ENCODE measurements around the gene IQCE.
A peak's percentile ranks its signal among the peaks of the same experiment; 100 is the strongest.

The IQCE gene

DNA sequence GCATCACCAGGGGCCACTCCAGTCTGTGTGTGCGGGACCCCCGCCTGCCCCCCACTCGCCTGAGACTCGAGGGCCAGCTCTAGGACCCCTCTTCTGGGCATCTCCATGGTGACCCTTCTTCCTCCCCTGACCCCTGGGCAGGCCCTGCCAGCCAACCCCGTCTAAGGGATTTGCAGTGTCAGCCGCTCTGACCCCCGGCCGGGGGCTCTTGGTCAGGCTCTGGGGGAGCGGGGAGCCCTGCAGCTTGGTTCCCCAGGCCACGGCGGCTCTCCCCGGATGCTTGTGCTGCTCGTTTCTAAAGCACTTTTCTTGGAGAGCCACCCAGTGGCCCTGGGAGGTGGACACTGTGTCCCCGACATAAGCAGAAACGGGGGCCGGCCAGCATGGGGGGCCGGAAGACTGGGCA is 78.3 kb downstream of the IQCE start:
- no peaks in the 10 kb centered on the region for H3K27me3 ChIP-seq (ENCODE audit: control insufficient read depth, insufficient read depth, low read length, poor library complexity, severe bottlenecking)
- H3K4me1 ChIP-seq (ENCODE audit: control insufficient read depth, insufficient read depth, low read length): peaks cover 46% of the 10 kb centered on the region
- H3K4me3 ChIP-seq (ENCODE audit: insufficient read depth, low read depth, low read length): no peak overlapping the region
- 93 to 94% methylated on average over 17 of the region's 17 CpGs for WGBS, 2 experiments
- H3K9me3 ChIP-seq (ENCODE audit: control insufficient read depth, low read length): no peaks in the 10 kb centered on the region
- H3K36me3 ChIP-seq (ENCODE audit: control insufficient read depth, insufficient read depth, low read length): peaks cover 4% of the 10 kb centered on the region
- no peak overlapping the region for H3K27ac ChIP-seq (ENCODE audit: insufficient read depth, low read depth, low read length, poor library complexity, severe bottlenecking)

DNA sequence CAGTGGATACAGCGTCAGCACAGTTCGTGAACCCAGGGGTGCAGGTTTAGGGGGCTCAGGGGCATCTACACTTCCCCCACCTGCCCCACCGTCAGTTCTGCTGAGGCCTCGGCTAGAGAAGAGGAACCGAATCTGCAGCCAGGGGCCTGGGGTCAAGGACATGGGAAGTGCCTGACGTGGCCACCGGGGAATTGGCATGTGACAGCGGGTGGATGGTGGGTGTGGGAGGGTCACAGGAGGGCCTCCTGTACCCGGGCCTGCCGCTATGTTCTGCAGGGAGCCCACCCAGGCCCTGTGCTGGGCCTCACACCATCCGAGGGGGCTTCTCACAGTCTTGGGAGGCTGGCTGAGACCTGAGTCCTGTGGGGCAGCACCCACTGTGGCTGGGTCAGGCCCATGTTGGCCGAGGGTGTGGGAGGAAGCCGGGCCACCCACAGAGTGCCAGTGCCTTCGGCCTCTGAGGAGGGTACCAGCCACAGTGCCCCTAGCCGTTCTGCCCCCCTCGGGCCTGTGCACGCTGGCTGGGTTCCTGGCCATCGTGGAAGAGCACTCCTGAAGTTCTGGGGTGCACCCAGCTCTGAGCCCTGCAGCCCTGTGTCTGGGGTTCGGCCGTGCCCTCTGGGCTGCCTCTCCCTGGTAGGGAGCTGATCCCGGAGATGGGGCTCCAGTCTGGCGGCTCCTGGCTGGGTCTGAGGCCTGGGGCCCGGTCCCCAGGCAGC is 78.9 kb downstream of the IQCE start:
- no peak overlapping the region for H3K27ac ChIP-seq (ENCODE audit: insufficient read depth, low read depth, low read length, poor library complexity, severe bottlenecking)
- H3K4me1 ChIP-seq (ENCODE audit: control insufficient read depth, insufficient read depth, low read length): peaks cover 48% of the 10 kb centered on the region
- H3K4me3 ChIP-seq (ENCODE audit: insufficient read depth, low read depth, low read length): no peak overlapping the region
- H3K27me3 ChIP-seq (ENCODE audit: control insufficient read depth, insufficient read depth, low read length, poor library complexity, severe bottlenecking): no peaks in the 10 kb centered on the region
- peaks cover 4% of the 10 kb centered on the region for H3K36me3 ChIP-seq (ENCODE audit: control insufficient read depth, insufficient read depth, low read length)
- WGBS, 2 experiments: 90 to 91% methylated on average over 23 of the region's 23 CpGs
- no peaks in the 10 kb centered on the region for H3K9me3 ChIP-seq (ENCODE audit: control insufficient read depth, low read length)

DNA sequence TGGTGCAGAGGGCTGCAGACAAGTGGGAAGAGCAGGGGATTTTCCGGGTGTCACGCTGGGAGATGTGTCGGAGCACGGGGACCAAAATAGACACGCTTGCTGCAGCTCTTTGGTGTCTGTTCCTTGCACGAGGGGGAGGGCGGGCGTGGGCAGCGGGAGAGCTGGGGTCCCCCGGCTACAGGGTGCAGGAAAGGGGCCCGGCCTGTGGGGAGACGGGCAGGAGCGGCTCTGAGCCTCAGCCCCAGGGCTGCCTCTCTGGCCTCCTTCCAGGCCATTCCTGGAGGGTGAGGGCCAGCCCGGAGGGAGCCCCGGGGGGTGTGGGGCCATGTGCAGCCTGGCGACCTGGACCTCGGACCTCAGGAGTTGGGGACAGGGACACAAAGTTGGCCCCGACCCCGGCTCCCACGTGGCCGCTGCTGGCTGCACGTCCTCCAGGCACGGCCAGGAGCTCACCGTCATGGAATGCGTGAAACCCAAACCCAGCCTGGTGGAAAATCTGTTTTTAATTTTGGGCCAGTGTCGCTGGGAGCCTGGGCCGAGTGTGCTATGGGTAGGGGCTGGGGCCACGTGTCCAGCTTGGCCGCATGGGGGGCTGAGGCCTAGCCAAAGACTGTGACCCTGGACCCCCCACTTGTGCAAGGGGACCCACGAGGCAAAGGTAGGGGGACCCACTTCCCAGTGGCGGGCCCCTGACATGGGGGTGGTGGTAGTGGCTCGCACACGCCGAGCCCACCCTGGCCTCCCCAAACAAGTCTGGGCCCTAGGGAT is 79.6 kb downstream of the IQCE start:
- no peaks in the 10 kb centered on the region for H3K9me3 ChIP-seq (ENCODE audit: control insufficient read depth, low read length)
- peaks cover 4% of the 10 kb centered on the region for H3K36me3 ChIP-seq (ENCODE audit: control insufficient read depth, insufficient read depth, low read length)
- no peak overlapping the region for H3K4me3 ChIP-seq (ENCODE audit: insufficient read depth, low read depth, low read length)
- H3K4me1 ChIP-seq (ENCODE audit: control insufficient read depth, insufficient read depth, low read length): peaks cover 48% of the 10 kb centered on the region
- no peaks in the 10 kb centered on the region for H3K27me3 ChIP-seq (ENCODE audit: control insufficient read depth, insufficient read depth, low read length, poor library complexity, severe bottlenecking)
- no peak overlapping the region for H3K27ac ChIP-seq (ENCODE audit: insufficient read depth, low read depth, low read length, poor library complexity, severe bottlenecking)
- 92% methylated on average over 34 of the region's 34 CpGs for WGBS, 2 experiments

DNA sequence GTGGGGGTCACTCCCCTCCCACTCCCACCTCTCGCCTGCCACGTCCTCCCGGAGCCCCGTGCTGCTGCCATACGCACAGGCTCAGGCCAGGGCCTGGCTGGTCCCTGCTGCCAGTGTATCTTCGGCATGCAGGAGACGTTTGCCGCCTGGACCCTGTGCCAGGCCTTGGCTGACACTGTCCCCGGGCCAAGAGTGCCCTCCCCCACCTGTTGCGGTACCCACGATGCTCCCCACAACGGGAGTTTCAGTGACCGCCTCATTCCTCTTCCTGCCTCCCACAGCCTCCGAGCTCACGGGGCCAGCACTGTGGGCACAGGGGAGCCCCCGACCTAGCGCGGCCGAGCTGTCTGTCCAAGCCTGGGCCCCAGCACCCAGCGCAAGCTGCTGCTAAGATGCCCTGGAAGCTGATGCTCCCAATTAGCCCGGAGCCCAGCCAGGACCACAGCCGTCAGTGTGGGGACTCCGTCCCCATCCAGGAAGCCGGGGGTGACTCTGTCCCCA is 80.5 kb downstream of the IQCE start:
- Histone ChIP-seq H3K4me1 (ENCODE audit: control insufficient read depth, insufficient read depth, low read length) (peaks cover 46% of the 10 kb centered on the region), H3K27ac (ENCODE audit: insufficient read depth, low read depth, low read length, poor library complexity, severe bottlenecking) (no peak overlapping the region), H3K9me3 (ENCODE audit: control insufficient read depth, low read length) (no peaks in the 10 kb centered on the region), H3K27me3 (ENCODE audit: control insufficient read depth, insufficient read depth, low read length, poor library complexity, severe bottlenecking) (no peaks in the 10 kb centered on the region), H3K36me3 (ENCODE audit: control insufficient read depth, insufficient read depth, low read length) (peaks cover 4% of the 10 kb centered on the region), H3K4me3 (ENCODE audit: insufficient read depth, low read depth, low read length) (no peak overlapping the region)
- 91 to 93% methylated on average over 24 of the region's 24 CpGs for WGBS, 2 experiments

DNA sequence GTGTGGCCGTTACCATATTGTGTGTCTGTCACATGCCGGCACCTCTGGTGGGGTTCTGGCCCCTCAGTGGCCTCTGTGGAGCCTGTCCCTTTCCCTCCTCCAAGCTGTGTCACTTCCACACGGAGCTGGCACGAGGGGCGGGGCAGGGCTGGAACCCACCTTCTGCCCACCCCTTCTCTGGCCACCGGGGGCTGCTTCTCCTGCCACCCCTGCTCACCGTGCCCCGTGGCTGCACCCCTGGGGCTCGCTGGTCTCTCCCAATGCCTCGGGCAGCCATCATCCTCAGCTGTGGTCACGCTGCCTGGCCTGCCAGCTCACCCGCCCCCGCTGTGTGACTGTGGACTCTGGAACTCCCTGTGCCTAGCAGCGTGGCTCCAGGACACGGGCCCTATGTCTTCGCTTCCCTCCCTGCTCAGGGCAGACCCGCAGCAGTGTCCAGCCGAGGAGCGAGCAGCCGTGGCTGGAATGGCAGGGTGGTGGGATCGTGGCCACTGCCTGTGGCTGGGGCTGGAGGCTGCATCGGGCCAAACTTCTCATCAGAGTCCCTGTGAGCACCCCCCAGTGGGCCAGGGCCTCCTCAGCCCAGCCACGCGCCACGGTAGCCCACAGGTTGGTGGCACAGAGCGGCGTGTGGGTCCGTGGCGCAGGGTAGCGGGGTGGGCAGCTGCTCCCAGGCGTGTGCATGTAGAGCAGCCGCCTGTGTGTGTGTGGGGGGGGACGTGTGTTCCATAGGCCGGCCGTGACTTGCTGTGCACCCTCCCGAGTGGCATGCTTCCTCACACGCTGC is 81.1 kb downstream of the IQCE start:
- H3K27ac ChIP-seq (ENCODE audit: insufficient read depth, low read depth, low read length, poor library complexity, severe bottlenecking): no peak overlapping the region
- H3K4me1 ChIP-seq (ENCODE audit: control insufficient read depth, insufficient read depth, low read length): peaks cover 50% of the 10 kb centered on the region
- WGBS, 2 experiments: 92 to 93% methylated on average over 37 of the region's 37 CpGs

DNA sequence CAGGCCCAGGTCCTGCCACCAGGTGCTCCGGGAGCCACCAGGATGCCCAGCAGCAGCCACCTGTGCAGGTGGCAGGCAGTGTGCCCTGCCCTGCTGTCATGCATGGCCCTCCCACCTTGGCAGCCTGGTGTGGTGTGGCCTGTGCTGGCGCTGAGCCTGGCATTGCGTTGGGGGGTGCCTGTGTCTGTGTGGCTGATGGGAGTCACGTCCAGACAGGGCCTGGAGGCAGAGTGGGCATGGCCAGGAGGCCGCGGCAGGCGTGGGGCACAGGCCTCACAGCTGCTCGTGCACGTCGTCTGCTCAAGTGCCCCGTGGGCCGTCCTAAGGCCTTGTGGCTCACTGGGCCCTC is 81.7 kb downstream of the IQCE start:
- H3K27ac ChIP-seq (ENCODE audit: insufficient read depth, low read depth, low read length, poor library complexity, severe bottlenecking): peak overlapping the region; percentile 93
- 90 to 92% methylated on average over 12 of the region's 12 CpGs for WGBS, 2 experiments

More for the DNA sequence above, 81.1 kb downstream of the IQCE start:
- no peak overlapping the region for H3K4me3 ChIP-seq (ENCODE audit: insufficient read depth, low read depth, low read length)
- H3K36me3 ChIP-seq (ENCODE audit: control insufficient read depth, insufficient read depth, low read length): peaks cover 4% of the 10 kb centered on the region
- no peaks in the 10 kb centered on the region for H3K9me3 ChIP-seq (ENCODE audit: control insufficient read depth, low read length)
- H3K27me3 ChIP-seq (ENCODE audit: control insufficient read depth, insufficient read depth, low read length, poor library complexity, severe bottlenecking): no peaks in the 10 kb centered on the region

DNA sequence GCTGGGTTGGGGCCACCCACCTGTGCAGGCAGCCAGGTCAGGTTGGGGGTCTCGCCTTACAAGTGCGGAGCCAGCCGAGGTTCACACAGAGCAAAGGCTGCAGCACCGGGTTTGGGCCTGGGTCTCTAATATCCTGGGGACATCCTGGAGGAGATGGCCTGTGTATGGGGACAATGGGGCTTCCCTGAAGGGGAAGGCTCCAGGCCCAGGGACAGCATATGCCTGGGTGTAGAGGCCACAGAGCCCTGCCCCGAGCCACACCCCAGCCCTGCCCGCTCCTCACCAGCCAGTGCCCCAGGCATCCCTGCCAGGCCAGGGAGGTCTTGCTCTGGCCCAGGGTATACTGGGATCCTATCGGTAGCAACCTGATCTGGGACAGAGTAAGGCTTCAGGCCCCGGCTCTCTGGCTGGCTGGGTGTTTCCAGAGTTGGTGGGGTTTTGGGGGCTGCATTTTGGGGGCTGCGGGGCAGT is 82.1 kb downstream of the IQCE start:
- Histone ChIP-seq H3K4me1 (ENCODE audit: control insufficient read depth, insufficient read depth, low read length) (peaks cover 57% of the 10 kb centered on the region), H3K9me3 (ENCODE audit: control insufficient read depth, low read length) (no peaks in the 10 kb centered on the region), H3K36me3 (ENCODE audit: control insufficient read depth, insufficient read depth, low read length) (no peaks in the 10 kb centered on the region), H3K27ac (ENCODE audit: insufficient read depth, low read depth, low read length, poor library complexity, severe bottlenecking) (peak overlapping the region; percentile 93), H3K27me3 (ENCODE audit: control insufficient read depth, insufficient read depth, low read length, poor library complexity, severe bottlenecking) (no peaks in the 10 kb centered on the region), H3K4me3 (ENCODE audit: insufficient read depth, low read depth, low read length) (no peak overlapping the region)
- WGBS, 2 experiments: 67 to 71% methylated on average over 9 of the region's 9 CpGs

More for the DNA sequence above, 81.7 kb downstream of the IQCE start:
- no peaks in the 10 kb centered on the region for H3K9me3 ChIP-seq (ENCODE audit: control insufficient read depth, low read length)
- H3K4me1 ChIP-seq (ENCODE audit: control insufficient read depth, insufficient read depth, low read length): peaks cover 56% of the 10 kb centered on the region
- no peak overlapping the region for H3K4me3 ChIP-seq (ENCODE audit: insufficient read depth, low read depth, low read length)
- H3K27me3 ChIP-seq (ENCODE audit: control insufficient read depth, insufficient read depth, low read length, poor library complexity, severe bottlenecking): no peaks in the 10 kb centered on the region
- peaks cover 2% of the 10 kb centered on the region for H3K36me3 ChIP-seq (ENCODE audit: control insufficient read depth, insufficient read depth, low read length)

DNA sequence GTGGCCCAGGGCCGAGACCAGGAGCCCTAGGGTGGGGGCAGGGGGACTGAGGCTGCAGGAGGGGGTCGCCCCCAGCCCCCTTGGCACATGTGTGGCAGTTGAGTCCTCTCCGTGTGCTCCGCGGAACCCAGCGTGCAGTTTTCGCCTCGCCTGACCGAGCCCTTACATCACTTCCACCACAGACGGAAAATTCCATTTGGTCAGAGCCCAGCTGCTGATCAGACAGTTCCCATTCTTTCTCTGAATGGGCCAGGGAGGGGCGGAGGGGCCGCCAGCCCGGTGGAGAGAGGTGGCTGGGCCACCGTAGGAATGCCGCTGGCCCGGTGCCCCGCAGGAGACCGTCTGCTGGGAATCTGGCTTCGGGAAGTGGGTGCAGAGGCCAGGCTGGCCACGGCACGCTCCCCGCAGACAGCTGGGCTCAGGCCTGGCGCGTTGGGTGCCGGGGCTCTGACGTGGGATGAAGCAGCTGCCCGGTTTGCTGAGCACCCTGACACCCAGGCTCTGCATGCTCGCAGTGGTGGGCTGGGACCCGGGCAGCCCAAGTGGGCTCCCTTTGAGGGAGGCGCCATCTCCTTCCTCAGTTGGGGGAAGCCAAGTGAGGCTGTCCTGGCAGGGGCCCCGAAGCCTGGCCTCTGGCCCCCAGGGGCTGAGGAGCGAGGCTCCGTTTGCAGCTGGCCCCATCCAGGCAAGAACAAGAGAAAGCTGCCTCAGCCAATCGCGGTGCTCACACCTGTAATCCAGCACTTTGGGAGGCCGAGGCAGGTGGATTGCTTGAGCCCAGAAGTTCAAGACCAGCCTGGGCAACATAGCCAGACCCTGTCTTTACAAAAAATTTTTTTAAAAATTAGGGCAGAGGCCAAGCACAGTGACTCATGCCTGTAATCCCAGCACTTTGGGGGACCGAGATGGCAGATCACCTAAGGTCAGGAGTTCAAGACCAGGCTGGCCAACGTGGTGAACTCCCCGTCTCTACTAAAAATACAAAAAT is 82.9 kb downstream of the IQCE start:
- Histone ChIP-seq H3K9me3 (ENCODE audit: control insufficient read depth, low read length) (no peaks in the 10 kb centered on the region), H3K4me1 (ENCODE audit: control insufficient read depth, insufficient read depth, low read length) (peaks cover 57% of the 10 kb centered on the region), H3K4me3 (ENCODE audit: insufficient read depth, low read depth, low read length) (no peak overlapping the region), H3K27ac (ENCODE audit: insufficient read depth, low read depth, low read length, poor library complexity, severe bottlenecking) (peak overlapping the region; percentile 93), H3K36me3 (ENCODE audit: control insufficient read depth, insufficient read depth, low read length) (no peaks in the 10 kb centered on the region), H3K27me3 (ENCODE audit: control insufficient read depth, insufficient read depth, low read length, poor library complexity, severe bottlenecking) (no peaks in the 10 kb centered on the region)
- WGBS, 2 experiments: 37 to 39% methylated on average over 39 of the region's 39 CpGs

Measured in ectodermal cell (in vitro differentiated cells).